Amniotic epithelial cell (primary cell): ENCODE data around the gene RCC2.
A peak's percentile ranks its signal among the peaks of the same experiment; 100 is the strongest.

Experiments
- DNase-seq: peaks from one replicate; pipeline ENCODE4 v3.0.0-alpha.2; 2010; ENCODE audit warnings: low read depth

Gene RCC2

GRCh38 chr1:17441993-17442357, 2.5 kb upstream of the RCC2 start:
- DNase-seq = no peak

GRCh38 chr1:17441265-17441992, 2.0 kb upstream of the RCC2 start:
- DNase-seq = peak; percentile 54

DNA sequence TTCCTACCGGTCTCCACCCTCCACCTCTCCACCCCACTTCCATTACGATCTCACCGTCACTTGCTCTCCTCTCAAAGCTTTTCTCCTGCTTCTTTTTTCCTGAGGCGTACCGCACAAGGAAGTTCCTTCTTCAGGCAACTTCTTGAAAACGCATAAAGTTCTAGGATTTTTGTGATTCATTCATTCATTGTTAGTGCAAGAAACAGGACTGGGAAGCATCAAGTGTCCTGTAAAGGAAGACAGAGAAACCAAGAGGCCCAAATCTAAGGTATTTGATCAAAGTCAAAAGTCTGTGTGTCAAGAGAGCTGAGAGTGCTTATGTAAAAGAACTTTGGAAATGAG, 1.3 kb upstream of the RCC2 start:
- no peak for DNase-seq

DNA sequence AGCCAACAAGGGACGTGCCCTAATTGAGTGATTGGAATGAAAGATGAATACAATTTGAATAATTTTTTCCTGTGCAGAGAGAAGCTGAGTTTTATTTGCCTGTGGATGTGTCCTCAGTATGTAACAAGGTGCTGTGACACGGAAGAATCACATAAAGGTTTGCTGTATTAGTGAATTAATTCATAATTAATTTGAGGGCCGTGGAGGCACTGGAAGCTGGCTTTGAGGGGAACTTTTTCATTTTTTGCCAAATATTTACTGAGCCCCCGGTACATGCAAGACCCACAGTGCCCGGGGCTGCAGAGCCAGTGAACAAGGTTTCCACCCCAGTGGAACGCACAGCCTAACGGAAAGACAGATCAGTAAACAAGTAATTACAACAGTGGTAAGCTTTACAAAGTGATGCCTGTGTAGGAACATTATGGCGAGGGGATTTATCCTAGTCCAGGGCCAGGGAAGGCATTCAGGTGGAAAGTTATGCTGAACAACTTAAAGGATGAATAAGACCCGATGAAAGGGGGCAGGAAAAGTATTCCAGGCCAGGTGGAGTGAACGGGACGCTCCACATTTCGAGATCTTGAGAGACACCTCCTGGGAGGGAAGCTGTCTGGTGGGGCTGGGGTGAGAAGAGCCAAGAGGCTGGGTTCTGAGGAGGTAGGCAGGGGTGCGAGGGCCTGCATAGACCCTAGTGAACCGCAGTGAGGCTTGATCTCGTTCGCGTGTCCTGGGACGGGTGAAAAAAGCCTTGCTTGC, 773 bp upstream of the RCC2 start:
- no peak for DNase-seq

GRCh38 chr1:17438318-17439249, 893 bp downstream of the RCC2 start:
- DNase-seq = peak; percentile 23

GRCh38 chr1:17437580-17438317, 1.7 kb downstream of the RCC2 start:
- peak; percentile 34 for DNase-seq

GRCh38 chr1:17437260-17437579, 2.3 kb downstream of the RCC2 start:
- DNase-seq = peak; percentile 13

DNA sequence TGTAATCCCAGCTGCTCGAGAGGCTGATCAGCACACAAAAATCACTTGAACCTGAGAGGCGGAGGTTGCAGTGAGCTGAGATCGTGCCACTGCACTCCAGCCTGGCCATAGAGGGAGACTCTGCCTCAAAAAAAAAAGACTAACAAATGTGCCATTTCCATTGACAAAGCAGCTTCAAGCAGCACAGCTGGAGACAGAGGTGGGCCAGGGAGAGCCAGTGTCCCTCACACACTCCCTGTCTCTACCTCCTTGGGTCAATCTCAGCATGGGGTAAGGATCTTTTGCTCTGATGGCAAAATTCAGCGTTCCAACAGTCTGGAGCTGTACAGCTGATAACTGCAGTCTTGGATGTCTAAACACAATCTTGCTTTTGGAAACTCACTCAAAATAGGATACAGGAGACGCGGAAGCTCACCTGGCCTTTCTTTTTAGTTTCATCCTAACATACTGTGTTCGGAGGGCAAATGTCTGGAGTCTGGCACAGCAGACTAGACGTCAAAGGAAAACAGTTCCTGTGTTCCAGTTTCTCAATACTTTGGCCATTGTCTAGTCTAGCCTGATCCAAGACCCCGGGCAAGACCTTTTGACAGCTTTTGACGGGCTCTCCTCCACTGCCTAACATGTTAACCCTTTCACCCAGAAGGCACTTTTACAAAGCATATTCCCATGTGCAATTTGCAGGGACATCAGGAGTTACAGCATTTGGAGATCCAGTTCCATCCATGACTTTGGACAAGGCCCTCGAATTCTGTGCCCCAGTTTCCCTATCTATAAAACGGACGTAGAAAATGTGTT, 2.9 kb downstream of the RCC2 start:
- no peak for DNase-seq

DNA sequence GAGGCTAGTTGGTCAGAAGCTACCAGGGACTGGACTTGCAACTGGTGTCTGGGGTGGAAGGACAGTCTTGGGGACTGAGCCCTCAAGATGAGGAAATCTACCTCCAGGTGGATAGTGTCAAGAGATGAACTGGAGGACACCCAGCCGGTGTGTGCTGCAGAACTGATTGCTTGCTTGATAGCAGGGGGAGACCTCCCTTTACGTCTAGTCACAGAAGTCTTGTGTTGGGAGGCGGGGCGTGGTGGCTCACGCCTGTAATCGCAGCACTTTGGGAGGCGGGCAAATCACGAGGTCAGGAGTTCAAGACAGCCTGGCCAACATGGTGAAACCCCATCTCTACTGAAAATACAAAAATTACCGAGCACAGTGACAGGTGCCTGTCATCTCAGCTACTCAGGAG, 4.9 kb downstream of the RCC2 start:
- no peak for DNase-seq

- no peak for DNase-seq
Observed at GRCh38 chr1:17434016-17434415, 5.5 kb downstream of the RCC2 start.

DNA sequence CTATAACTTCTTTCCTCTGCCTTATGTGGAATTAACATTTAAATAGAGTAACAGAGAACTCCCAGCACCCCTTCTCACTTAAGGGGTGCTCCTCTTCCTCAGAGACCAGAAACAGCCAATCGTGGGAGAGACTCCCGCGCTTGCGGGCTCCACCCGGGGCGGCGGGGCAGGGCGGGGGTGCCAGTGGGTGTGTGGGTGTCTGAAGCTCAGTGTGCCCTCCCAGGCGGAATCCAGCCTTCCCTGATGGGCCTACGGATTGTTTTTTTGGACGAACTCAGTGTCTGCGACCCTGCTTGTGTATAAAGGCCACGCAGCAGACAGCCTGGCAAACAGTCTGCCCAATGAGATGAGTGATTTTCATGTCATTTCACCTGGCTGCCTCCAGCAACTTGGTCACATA, 6.2 kb downstream of the RCC2 start:
- no peak for DNase-seq

GRCh38 chr1:17432412-17432811, 7.1 kb downstream of the RCC2 start:
- no peak for DNase-seq

DNA sequence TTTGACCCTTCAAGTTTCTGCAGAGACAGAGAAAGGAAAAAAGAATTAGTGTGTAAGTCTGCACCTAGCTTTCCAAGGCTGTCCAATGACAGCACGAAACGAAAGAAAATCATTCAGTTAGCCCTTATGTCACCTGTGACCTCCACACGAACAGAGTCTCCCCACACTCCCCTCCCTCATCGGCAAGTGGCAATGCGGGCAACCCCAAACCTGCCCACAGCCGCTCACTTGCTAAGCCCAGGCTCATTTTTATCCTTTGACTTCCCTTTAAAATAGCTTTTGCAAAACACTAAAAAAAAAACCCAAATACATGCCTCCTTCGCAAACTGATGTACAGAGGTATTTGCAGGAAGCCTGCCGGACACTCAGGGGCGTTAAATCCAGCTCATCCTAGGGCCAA, 10.3 kb downstream of the RCC2 start:
- DNase-seq = no peak

- DNase-seq = no peak
Observed at GRCh38 chr1:17427696-17428660, 11.5 kb downstream of the RCC2 start.

DNA sequence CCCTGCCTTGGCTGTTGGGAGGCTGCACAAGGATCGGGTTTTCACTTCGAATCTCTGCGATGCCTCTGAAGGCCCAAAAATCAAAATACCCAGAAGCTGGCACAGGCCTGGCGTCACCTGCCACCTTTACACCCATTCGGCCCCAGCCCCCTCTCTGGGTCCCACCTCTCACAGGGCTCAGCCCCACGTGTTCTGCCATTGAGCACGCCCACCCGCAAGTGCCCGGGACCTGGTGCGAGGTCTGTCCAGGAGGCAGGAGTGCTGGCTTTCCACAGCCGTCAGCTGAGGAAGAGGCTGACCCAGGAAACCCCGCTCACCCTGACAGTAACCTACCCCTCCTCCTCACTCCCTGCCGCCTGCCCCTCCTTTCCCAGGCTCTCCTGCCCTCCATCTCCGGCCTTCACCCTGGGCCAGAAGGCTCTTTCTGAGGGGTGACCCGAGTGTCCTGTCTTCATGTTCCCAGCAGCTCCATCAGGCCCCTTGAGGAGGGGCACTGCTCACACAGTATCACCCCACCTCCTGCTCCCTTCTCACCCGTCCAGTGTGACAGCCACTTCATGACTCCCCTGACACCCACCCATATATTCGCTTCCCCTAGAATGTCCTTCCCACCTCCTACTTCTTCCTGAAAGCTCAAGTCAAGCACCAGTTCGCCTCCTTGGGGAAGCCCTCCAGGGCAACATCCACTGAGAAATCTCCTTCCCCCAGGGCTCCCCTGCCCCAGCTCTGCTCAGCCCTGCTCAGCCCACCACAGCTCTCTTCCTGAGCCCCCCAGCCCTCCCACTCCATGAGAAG, 13.5 kb downstream of the RCC2 start:
- DNase-seq = no peak

DNA sequence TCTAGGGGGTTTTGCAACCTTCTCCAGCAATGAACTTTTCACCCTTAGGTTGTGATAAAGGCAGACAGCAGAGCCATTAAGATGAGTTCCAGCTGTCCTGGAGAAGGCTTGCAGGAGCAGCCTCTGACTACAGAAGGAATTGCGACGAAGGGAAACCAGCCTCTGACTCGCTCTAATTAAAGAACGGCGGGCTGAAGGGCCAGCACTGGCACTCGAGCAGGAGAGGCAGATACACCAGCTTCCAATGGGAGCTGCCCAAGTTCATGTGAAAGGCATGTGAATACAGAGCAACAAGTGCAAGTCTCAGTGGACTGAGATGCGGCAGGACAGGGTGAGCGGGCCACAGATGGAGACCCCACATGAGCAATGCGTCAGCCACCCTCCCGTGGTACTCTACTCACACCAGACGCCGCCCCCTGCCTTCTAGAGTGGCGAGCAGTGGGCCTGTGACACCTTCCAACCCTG, 15.7 kb downstream of the RCC2 start:
- DNase-seq = peak; percentile 96

DNA sequence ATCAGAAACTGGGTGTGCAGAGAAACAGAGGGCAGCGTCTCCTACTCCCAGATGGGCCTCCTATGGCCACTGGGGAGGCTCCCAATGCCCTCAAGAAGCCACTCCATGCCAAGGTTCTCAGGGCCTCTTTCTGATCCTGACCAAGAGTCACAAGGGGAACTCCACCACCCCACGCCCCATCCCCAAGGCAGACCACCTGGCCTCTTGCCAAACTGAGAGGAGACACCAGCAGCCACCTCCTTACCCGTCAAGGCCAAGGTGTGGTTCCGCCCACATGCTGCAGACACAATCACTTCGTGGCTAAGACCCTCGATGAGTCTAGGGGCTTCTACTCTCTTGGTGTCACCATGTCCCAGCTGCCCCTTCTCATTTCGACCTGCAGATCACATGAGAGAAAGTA, 17.0 kb downstream of the RCC2 start:
- no peak for DNase-seq

DNA sequence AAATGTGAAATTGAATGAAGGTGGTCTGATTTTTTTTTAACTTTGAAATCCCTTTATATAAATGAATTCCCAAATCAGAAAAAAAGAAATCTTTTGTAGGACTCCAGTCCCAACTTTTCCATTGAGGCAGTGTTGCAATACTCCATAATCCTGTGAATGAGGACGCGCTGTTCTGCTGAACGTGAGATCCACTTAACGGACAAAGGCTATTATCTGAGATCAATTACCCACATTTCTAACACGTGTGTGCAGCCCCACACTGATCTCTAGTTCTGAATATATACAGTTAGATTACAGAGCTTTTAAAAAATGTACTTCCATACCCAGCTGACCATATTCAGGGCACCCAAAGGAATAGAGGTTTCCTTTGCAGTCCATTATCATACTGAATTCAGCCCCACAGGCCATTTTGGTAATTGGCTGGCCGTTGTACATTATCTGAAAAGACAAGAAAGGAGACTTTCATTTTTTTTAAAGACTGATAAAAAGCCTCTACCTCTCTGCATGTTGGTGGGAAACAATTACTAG, 19.0 kb downstream of the RCC2 start:
- DNase-seq = no peak
